HG02870 (cell line): ENCODE data around the gene SNX9.
A peak's percentile ranks its signal among the peaks of the same experiment; 100 is the strongest.

Experiments used
- ATAC-seq: cut with Tn5 transposase; IDR thresholded peaks from one replicate; pipeline ENCODE4 v1.9.1; 2021; ENCODE audit warnings: mild to moderate bottlenecking, moderate library complexity; ENCODE audit not compliant: unreplicated experiment

The SNX9 gene

DNA sequence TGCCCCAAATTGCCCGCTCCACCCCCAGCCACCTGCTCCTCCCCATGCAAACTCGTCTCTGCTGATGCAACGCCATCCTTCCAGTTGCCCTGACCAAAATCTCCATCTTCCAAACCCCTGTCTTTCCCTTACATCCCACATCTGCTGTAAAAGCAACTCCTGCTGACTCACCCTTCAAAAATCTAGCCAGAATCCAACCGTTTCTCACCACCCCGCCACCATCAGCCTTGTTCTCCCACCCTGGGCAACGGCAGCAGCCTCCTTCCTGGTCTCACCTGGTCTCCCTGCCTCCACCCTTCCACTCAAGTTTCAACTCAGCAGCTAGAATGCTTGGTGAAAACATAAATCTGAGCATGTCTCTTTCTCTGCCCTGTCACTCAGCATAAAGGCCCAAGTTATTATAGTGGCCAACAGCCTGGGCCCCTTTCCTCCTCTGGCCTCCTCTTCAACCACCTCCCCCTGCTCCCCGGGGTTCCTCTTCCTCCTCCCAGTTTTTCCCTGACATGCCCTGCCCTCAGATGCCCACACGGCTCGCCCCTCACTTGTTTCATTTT, 151.4 kb downstream of the SNX9 start:
- no peak for ATAC-seq

DNA sequence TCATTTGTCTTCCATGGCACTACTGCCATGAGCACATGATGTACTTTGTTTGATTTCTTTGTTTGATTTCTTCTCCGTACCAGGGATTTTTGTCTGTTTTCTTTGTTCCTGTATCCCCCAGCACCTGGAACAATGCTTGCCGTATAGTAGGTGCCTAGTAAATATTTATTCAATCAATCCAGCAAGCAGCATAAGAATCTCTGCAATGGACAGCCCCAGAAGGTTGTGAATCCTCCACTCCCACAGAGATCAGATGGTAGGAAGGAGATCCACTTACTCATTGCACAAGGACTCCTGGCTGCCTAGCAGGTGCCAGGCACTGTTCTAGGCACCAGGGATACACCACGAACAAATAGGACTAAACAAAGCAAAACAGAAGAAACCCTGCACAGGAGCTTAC, 151.9 kb downstream of the SNX9 start:
- ATAC-seq: no peak

DNA sequence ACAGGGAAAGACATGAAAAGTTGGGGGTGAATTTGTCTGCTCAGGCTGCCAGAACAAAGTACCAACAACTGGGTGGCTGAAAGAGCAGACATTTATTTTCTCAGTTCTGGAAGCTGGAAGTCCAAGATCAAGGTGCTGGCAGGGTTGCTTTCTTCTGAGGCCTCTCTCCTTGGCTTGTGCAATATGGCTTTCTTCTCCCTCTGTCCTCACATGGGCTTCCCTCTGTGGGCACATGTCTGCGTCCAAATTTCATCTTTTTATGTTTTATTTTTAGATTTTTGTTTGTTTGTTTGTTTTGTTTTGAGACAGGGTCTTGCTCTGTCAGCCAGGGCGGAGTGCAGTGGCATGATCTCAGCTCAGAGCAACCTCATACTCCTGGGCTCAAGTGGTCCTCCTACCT, 152.4 kb downstream of the SNX9 start:
- ATAC-seq: no peak

DNA sequence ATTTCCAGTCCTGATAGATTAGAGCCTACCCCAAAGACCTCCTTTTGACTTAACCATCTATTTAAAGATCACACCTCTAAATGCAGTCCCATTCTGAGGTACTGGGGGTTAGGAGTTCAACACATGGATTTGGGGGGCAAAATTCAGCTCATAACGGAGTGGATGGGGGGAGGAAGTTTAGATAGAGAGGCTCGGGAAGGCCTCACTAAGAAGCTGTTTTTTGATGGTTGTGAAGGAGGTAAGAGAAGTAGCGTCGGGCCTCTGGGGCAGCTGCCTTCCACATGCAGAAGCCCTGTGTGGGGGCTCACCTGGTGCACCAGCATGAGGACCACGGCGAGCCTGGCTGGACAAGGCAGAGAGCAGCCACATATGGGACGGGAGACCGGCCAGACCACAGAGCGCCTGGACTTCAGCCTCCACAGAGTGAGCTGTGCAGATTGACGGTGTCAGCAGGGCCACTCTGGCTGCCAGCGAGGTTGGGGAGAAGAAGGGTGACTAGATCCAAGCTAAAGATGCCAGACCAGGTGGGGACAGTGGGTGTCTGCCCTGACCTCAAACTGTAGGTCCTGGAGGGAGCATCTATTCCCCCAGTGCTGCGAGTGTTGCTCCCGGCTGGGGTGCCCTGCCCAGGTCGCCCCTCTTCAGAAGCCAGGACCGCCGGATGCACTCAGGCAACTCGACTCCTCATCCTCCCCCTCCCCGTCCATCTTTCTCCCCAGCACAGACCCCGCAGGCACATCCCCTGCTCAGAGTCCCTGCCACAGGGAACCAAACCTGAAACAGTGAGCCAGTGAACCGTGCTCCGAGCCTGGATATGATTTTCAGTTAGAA, 153.5 kb downstream of the SNX9 start:
- ATAC-seq: no peak

DNA sequence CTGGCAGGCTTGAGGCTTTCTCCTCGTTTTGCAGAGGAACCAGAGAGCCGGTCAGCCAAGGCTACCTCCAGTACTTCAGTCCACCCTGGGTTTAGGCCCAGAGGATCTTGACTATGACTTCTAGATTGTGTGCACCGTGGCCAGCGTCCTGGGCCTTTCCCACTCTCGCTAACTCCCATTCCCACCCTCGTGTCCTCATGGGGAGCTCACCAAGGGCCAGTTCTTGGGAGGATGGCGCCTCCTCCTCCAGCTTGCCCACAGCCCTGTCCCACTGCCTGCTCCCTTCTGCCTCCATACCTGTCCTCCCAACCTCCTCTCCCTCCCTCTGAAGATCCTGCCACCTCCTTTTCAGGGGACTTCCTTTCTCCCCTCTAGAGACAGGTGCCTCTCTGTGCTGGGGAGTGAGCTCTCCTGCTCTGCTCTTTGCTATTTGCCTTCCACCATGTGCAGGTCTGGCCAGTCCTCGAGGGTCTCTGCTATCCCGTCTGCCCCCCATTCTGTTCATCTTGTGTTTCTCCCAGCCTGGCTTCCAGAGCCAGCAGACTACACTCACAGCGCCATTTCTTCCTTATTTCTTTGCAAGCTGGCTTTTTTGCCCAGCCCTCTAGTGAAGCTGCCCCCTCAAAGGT, 154.2 kb downstream of the SNX9 start:
- no peak for ATAC-seq

DNA sequence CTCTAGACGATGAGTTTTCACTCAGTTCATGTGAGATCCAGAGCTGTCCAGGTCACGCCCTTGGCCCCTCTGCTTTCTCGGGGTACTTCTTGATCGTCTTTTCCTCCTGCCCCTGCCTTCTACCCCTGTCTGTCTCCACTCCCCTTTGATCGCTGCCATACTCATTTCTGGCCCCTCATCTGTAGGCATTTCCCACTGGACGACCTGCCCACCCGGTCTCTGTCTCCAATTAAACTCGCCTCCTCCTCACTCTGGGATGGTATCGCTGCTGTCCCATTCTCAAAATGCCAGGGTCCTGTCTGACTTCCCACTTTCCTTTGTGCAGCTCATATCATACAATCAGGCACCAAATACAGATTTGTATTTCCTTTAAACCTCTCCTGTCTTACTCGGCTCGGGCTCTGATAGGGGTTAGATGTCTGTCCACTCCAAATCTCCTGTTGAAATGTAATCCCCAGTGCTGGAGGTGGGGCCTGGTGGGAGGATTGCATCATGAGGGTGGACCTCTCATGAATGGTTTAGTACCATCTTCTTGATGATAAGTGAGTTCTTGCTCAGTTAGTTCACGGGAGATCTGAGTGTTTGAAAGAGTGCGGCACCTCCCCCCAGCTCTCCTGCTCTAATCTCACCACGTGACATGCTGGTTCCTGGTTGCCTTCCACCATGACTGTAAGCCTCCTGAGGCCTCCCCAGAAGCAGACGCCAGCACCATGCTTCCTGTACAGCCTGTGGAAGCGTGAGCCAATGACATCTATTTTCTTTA, 155.2 kb downstream of the SNX9 start:
- ATAC-seq: no peak

DNA sequence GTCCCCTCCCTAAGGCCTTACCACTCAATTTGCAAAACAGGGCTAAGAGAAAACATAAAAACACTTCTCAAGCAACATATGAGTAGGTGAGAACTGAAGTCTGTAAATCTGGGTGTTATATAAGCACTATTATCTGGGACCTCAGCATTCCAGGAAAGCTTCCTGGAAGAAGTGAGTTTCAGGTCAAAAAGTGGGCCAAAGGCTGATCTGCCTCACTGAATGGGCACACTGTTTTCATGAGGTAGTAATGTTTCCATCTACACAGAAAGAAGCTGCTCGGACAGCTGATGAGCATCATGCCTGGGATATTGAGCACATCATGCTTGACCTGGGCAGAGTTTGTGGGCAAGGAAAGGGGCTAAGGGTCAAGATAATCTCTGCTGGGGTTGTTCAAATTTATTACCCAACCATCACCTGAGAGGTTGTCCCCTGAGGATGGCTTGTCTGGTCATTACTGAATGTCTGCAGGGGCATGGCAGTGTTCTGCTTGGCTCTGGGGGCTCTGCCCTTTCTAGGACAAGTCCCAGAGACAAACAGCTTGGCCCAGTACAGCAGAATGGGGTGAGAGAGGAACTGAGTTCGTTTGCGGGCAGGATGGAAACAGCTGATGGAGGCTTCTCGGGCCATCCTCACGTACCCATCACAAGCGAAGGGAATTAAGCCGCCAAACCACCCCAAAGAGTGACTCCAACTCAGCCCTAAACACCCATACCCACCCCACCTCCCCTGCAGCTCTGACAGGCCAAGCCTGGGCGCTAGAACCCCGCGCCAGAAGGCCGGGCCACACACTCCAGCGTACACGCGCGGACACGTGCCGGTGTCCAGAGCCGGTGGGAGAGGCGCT, 157.5 kb downstream of the SNX9 start:
- ATAC-seq: no peak

DNA sequence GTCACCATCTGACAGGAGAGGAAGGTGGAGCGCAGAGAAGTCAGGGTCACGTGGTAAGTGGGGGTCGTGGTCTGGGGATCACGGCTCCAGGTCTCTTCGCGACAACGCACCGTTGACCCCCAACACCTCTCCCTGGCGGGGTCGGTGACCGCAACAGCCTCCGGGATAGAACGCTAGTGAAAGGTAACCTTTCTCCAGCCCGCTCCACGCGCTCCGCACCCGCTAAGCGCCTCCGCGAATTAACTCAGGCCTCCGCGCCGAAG, 158.0 kb downstream of the SNX9 start:
- no peak for ATAC-seq

DNA sequence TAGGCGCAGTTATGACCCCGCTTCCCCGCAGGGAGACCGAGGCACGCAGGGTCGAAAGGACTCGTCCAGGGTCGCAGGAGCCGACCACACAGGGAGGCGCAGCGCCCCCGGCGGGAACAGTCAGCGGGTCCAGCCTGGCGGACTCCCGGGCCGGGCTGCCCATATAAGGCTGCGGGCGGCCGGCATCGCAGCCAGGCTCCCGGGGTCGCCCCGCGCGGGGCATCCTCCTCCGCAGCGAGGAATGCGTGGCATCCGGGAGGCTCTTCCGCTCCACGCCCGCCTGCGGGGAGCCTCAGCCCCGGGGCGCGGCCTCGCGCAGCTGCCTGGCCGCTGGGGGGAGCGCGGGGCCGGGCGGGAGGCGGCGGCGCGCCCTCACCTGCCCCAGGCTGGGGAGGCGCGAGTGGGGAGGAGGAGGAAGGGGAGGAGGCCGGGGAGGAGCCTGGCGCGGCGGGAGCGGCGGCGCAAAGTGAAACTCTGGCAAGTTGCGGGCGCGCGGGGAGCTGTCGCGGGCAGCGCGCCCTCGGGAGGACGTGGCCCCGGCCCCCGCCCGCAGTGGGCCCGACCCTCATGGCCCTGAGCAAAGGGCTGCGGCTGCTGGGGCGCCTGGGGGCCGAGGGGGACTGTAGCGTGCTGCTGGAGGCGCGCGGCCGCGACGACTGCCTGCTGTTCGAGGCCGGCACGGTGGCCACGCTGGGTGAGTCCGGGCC, 158.5 kb downstream of the SNX9 start, which contains the start of gene SYNJ2:
Gene SYNJ2 (plus strand): TSS at position 469 of the 707 bp plus-strand sequence. CDS start 99 bp downstream, at position 568.
- peak; percentile 70 for ATAC-seq

DNA sequence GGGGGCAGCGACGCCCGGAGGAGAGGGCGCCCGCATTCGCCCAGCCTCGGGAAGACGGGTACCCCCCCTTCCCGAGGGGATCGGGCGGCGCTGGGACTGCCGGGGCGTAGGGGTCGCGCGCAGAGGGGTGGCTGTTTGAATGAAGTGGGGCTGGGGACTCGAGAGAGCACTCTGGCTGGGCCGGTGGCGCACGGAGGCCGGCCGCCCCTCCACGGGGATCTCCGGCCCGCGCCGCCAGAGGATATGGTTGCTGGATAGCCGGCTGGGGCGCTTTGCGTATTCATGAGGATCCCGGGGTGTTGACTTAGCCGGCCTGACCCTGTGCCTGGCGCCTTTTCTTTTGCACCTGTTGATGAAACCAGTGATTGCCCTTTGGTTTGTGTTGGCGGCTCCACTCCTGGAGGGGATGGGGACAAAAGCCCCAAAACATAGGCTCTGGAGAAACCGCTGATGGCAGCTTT, 159.1 kb downstream of the SNX9 start:
- peak; percentile 32 for ATAC-seq

DNA sequence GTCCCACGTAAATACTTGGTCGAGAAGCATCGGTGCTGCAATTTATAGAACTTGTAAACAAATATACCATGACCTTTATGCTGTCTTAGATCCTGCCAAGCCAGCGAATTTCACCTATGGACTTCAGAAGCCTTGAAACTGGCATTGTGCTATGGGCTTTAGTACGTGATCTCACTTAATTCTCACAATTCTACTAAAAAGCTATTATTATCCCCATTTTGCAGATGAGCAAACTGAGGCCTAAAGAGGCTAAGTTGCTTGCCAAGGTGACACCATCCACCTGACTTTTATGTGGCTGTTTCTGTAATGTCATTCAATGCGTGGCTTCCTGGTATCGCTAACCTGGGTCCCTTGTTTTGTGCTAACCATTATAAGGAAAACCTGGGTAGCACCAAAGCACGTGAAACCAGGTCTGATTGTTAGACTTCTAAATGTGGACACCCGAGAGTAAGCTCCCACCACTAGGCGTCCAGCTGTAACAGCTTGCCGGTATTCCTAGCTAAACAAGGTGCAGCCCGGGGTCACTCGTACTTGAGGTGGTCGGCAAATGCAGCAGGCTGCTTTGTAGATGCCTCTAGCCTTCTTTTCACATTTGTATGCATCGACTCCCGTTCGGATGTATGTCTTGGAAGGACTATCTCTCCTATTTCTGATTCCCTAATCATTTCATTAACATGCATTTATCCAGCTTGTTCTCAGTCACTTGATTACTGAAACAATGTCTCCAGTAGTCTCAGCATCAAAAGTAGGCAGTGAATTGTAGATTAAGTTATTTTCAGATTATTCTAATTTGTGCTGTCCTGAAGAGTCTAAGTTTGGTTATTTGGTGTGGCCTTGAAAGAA, 159.7 kb downstream of the SNX9 start:
- no peak for ATAC-seq

DNA sequence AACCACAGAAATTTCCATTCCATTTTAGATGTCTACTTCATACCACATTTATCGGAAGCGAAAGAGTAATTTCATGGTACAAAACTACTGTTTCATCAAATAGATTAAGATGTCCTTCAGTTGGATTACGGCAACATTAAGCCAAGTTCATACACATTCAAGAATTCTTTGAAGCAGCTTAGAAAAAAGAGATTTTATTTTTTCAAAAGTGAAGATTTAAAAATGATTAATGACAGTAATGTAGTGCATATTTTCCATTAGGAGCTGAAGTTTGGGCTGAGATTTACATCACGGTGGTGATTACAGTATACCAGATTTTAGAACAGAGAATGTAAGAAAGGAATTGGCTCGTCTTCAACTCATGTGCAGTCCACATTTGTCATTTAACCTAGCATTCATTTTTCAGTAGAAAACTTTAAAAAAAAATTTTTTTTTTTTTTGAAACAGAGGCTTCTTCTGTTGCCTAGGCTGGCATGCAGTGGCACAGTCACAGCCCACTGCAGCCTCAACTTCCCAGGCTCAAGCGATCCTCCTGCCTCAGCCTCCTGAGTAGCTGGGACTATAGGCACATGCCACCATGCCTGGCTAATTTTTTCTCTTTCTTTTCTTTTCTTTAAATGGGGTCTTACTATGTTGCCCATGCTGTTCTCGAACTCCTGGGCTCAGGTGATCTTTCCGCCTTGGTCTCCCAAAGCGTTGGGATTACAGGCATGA, 160.5 kb downstream of the SNX9 start:
- no peak for ATAC-seq

DNA sequence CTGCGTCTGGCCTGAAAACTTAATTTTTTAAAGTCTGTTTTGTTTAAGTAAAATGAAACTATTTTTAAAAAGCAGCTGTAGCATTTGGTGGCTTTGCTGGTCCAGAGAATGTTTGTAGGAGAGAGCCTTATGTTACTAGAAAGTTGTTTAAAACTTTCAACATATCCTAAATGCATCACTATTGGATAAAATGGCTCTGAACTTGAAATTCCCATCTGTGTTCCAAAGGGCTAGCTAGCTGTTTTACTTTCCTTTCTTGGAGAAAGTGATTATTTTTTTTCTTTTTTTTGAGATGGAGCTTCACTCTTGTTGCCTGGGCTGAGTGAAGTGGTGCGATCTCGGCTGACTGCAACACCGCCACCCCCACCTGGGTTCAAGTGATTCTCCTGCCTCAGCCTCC, 161.1 kb downstream of the SNX9 start:
- no peak for ATAC-seq

DNA sequence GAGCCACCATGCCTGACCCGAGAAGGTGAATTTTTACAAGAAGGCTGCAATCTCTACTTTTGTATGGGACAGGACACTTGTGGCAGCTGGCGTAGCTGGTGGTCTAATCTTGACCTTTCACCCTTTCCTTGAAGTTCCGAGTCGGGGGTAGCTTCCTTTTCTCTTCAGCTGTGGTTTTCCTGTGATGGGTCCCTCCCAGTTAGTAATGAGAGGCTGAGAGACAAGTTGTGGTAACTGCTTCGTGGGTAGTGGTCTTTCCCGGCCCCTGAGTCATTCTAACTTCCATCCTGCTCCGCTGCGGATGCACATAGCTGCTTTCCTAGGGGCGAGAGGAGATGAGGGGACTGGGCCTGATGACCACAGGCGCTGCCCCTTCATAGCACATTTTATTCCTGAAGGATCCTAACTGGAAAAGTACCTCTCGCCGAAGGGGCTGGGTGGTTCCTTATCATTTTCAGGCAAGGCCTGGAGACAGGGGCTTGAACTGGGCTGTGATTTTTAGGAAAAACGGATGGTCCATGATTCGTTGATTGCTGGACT, 161.7 kb downstream of the SNX9 start:
- ATAC-seq: no peak

DNA sequence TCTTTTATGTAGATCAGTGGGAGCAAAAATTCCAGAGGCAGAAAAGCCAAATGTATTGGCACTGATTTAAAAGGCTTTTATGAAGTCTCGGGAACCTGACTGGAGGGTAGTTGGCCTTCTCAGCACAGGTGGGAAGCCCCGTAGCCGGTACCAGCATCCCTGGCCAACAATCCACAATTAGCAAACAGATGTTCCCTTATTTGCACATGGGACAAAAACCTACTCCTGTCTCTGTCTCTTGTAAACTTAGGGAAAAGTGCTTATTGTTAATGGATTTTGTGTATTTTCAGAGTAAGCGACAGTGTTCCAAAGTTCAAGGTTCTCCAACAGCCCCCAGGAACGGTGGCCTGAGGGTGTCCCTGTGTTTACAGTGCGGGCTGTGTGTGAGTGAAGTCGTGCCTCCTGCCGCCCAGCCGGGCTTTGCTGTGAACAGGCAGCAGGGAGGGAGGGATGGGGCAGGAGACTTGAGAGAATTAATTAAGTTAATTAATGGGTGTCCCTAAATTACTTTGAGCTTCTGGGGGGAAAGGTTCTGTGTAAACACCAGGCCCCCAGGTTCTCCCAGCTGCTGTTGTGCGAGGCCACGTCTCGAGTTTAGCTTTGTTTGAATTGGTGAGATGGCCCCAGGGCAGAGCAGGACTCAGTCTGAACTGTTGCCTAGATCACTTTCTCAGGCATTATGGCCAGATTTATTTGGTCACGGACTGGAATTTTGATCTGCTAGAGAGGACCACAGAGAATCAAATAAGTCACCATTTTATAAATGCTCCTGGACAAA, 162.5 kb downstream of the SNX9 start:
- ATAC-seq: no peak

DNA sequence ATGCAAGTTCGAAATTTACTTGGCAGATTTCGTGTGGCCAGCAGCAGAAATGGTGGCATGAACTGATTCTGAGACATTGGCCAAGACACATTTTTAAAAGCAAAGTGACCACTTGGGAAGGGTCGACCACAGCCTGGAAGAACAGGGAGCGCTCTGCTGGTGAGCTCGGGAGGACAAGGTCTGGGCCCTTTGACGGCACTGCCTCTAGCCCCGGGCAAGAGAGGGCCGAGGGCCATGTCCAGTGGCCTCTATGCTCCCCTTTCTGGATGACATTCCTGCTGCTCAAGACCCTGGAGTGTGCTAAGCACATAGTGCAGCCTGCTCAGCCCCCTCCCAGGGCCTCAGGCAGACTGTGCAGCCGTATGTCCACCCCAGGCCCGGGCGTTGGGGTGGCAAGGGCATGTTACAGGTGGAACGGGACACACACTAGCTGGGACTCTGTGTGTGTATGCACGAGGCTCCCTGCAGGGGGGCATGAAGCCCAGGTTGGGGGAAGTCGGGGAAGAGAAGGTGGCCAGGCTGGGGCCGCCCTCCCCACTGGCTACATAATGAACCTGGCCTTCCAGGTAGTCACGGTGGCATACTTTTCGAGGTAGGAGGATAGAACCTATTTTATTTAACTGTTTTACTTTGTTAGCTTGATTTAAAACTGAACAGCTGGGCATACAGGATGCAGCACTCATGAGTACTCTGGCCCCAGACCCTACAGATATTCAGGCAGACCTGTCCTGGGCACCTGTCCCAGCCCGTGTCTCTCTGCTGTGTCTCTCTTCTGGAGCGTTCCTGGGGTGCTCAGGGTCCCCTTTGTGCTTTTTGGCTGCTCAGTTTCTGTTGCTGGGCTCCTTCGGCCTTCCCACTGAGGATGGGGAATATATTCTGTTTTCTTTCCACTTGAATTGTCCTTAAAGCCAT, 165.0 kb downstream of the SNX9 start:
- ATAC-seq: no peak

DNA sequence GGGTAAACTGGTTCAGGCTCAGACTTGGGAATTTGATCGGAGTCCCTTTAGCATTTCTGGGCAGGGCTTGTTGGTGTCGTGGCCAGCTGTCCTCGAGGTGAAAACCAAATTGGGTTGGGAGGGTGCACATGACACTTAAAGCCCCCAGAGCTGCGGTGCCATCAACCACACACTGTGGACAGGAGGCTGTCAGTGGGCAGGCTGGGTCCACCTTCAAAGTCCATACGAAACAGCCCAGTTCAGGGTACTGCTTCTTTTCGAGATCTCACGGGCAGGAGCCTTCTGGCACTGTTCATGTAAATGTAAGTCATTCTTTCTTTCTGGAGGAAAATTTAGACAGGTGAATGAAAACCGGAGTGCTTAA, 165.6 kb downstream of the SNX9 start:
- ATAC-seq: no peak
